Measurements from ENCODE around the gene TM7SF3.

The TM7SF3 gene

DNA sequence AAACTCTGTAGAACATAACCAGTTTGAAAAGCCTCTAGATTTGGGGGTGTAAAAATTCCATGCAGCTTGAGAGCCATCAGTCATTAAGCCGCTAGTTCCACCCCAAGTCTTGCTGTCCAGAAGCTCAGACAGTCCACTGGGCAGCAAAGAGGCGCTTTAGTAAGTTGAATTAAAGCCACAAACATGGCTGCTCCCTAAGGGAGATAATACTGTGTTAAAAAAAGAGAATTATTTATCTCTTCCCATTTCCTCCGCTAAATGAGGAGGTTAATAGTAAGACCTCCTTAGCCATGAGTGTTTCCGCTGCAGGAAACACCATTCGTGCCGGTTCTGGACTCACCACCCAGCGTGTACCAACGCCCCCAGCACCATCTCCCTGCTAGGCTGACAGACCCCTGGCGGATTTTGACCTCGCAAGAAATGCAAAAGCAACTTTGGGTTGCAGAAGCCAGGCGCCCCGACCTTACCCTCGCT, 536 bp downstream of the TM7SF3 start:
- TF ChIP-seq, protein P1, sequence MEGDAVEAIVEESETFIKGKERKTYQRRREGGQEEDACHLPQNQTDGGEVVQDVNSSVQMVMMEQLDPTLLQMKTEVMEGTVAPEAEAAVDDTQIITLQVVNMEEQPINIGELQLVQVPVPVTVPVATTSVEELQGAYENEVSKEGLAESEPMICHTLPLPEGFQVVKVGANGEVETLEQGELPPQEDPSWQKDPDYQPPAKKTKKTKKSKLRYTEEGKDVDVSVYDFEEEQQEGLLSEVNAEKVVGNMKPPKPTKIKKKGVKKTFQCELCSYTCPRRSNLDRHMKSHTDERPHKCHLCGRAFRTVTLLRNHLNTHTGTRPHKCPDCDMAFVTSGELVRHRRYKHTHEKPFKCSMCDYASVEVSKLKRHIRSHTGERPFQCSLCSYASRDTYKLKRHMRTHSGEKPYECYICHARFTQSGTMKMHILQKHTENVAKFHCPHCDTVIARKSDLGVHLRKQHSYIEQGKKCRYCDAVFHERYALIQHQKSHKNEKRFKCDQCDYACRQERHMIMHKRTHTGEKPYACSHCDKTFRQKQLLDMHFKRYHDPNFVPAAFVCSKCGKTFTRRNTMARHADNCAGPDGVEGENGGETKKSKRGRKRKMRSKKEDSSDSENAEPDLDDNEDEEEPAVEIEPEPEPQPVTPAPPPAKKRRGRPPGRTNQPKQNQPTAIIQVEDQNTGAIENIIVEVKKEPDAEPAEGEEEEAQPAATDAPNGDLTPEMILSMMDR (conservative IDR thresholded peaks at IDR 0.05): no peak
- peak overlapping the region; percentile 87 for H3K27ac ChIP-seq

DNA sequence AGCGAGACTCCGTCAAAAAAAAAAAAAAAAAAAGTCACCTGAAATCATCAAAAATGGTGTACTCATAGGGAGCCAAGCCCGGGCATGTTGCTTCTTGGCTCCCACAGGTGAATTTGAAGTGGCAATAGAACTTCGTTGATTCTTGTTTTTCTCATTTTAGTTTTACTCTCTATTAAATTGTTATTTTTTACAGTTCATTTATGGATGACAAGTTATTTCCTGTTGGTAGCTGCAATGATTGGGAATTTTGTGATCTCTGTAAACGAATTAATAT, 1.3 kb downstream of the TM7SF3 start:
- peak overlapping the region; percentile 87 for H3K27ac ChIP-seq
- TF ChIP-seq, protein P1 (conservative IDR thresholded peaks at IDR 0.05): no peak

DNA sequence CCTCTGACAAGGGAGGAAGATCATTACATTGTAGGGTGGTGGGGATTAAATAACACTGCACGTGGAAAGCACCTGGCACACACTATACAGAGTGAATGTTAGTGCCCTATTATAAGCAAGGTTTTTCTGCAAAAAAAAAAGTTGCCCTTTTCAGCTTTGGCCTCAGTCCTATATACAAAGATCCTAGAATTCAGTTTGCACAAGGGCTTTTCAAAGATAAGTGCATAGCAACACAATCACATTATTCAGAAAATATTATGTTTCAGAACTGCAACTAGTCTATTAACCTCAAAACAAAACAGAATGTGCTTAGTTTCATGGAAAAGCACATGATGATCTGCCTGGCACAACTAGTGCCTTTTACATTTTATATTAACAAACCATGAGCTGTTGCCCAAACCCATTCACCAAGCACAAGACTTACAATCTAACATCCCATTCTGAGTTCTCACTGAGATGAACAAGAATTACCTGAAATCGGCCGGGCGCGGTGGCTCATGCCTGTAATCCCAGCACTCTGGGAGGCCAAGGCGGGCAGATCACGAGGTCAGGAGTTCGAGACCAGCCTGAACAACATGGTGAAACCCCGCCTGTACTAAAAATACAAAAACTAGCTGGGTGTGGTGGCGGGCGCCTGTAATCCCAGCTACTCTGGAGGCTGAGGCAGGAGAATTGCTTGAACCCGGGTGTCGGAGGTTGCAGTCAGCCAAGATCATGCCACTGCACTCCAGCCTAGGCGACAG, 1.8 kb downstream of the TM7SF3 start:
- peak overlapping the region; percentile 87; the same call in 1 of the 2 replicates for H3K27ac ChIP-seq
- TF ChIP-seq, protein P1 (conservative IDR thresholded peaks at IDR 0.05): no peak

DNA sequence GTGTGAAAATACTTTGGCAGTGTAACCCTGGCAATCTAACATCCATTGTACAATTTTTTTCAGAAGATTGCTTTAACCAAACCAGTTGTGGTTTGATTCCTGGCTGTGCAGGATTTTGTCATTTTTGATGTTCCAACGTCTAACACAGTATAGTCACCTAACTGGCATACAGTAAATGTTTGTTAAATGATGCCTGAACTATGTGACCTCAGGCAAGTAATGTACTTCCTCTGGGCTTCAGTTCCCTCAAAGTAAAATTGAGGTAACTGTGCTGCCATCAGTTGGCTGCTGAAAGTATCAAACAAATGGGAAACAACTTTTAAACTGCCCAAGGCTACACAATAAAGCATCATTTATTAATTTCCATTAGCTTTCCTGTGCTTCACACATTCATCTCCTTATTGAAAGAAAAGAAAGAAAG, 4.3 kb downstream of the TM7SF3 start:
- no peak overlapping the region for H3K27ac ChIP-seq

DNA sequence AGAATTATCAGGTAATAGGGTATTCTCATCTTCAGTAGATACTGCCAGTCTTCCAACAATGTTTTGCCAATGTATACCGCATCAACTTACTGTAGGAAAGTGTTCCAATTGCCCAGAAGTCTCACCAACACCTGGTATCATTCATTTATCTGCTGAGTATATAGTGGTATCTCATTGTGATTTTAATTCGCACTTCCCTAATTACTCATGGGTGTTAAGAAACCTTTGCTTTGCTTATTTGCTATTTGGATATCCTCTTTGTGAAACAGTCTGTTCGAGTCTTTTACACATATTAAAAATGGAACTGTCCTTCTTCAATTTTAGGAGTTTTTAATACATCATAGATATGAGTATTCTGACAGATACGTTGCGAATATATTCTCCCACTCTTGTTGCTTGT, 6.1 kb downstream of the TM7SF3 start:
- TF ChIP-seq, protein P1 (conservative IDR thresholded peaks at IDR 0.05): no peak
- H3K27ac ChIP-seq: no peak overlapping the region

More for the DNA sequence above, 4.3 kb downstream of the TM7SF3 start:
- TF ChIP-seq, protein P1 (conservative IDR thresholded peaks at IDR 0.05): no peak

DNA sequence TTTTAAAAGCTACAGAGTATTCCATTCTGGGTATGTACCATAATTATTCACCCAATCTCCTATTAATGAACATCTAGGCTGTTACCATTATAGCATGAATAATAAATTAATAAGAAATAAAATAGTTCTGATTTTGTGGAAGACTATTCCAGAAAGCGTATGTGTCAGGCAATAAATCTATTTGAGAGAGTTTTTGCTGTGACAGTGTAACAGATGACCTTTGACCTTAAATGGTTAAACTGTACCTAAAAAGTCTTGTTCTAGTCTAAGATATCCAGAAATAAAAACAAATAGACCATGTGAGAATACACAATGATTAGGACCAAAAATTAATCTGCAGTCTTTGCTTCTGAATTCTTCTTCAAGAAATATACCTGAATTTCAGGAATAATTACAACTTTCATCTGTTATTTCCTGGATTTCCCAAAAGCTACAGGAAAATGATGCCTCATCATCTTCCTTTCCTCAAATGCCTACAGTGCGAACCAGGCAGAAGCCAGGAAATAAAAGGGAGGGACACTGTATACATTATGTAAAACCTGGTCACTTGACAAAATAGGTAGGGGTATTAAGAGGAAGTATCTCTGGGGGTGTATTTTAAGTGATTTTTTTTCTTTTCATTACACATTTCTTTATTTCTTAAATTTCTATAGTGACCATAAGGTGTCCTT, 7.3 kb downstream of the TM7SF3 start:
- H3K27ac ChIP-seq: no peak overlapping the region
- TF ChIP-seq, protein P1 (conservative IDR thresholded peaks at IDR 0.05): no peak

DNA sequence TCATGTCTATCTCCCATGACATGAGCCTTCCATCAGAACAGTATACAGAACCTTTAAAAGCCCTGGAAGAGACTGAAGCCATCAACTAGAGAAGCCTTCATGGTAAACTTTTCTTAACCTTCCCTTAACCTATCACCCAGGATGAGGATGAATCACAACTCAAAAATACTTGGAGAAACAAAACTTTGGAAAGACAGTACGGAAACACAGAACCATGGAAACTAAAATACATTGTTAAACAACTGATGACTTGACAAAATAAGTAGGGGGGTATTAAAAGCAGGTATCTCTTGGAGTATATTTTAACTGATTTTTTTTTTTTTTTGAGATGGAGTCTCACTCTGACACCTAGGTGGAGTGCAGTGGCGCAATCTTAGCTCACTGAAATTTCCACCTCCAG, 8.7 kb downstream of the TM7SF3 start:
- TF ChIP-seq, protein P1 (conservative IDR thresholded peaks at IDR 0.05): no peak
- H3K27ac ChIP-seq: no peak overlapping the region

Data from VCaP (cell line).